Osteocyte (in vitro differentiated cells): ENCODE measurements around the gene GSG1L2. TPM values are rescaled to one million over a fixed set of nuclear protein-coding genes. Genes with fewer than 3 reads are reported as not detected.

ENCODE experiments used
- DNase-seq: peaks from one replicate; pipeline ENCODE4 v3.0.0; 2021; ENCODE audit warnings: mixed read lengths; ENCODE audit not compliant: unreplicated experiment; ENCODE audit errors: extremely low spot score
- H3K27ac Mint-ChIP-seq: one replicate; pipeline ENCODE4 v1.8.0; 2021; ENCODE audit warnings: mild to moderate bottlenecking, mixed read lengths; ENCODE audit not compliant: unreplicated experiment
- H3K27me3 Mint-ChIP-seq: one replicate; pipeline ENCODE4 v1.8.0; 2021; ENCODE audit warnings: mixed read lengths; ENCODE audit not compliant: unreplicated experiment
- H3K36me3 Mint-ChIP-seq: one replicate; pipeline ENCODE4 v1.8.0; 2021; ENCODE audit warnings: mixed read lengths; ENCODE audit not compliant: unreplicated experiment
- H3K4me1 Mint-ChIP-seq: one replicate; pipeline ENCODE4 v1.8.0; 2021; ENCODE audit warnings: mixed read lengths; ENCODE audit not compliant: unreplicated experiment
- H3K4me3 Mint-ChIP-seq: one replicate; pipeline ENCODE4 v1.8.0; 2021; ENCODE audit warnings: mild to moderate bottlenecking, moderate library complexity, mixed read lengths; ENCODE audit not compliant: unreplicated experiment
- H3K9me3 Mint-ChIP-seq: one replicate; pipeline ENCODE4 v1.8.0; 2021; ENCODE audit warnings: mixed read lengths; ENCODE audit not compliant: unreplicated experiment
- total RNA-seq: library from RNA; stranded (reverse); gene quantifications from 2 replicates; pipeline ENCODE4 v1.2.1, GENCODE V29; 2021
- TF ChIP-seq, protein P1 (sequence below): fragments of 200-600 bp; sonication (generic); IDR thresholded peaks from 2 replicates; pipeline ENCODE4 v1.5.0; 2021; ENCODE audit warnings: antibody characterized with exemption, mild to moderate bottlenecking, moderate library complexity

Gene GSG1L2
- total RNA-seq, 1 donor from 2014 or later, result not detected

DNA sequence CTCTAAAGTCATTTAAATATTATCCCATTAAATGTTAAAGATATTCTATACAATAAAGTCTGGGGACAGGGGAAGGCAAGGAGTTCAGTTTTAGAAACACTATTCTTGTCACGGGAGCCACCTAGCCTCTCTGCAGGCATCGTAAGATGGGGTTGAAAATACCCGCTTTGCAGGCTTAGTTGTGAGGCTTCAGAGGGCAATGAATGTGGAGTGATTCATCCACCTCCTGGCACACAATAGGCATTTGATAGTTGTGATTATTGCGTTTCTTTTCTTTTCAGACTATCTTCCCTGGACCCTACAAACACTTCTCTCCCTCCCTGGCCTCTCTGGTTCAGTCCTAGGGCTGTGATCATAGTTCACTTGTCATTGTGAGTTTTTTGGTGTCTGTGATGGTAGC, 23.4 kb upstream of the GSG1L2 start:
- no peaks in the 10 kb centered on the region for H3K27me3 Mint-ChIP-seq
- no peak overlapping the region for H3K4me3 Mint-ChIP-seq
- no peaks in the 10 kb centered on the region for H3K36me3 Mint-ChIP-seq
- peaks cover 40% of the 10 kb centered on the region for H3K4me1 Mint-ChIP-seq
- DNase-seq, result no peak
- H3K9me3 Mint-ChIP-seq, result no peaks in the 10 kb centered on the region
- no peak overlapping the region for H3K27ac Mint-ChIP-seq
- TF ChIP-seq, protein P1, sequence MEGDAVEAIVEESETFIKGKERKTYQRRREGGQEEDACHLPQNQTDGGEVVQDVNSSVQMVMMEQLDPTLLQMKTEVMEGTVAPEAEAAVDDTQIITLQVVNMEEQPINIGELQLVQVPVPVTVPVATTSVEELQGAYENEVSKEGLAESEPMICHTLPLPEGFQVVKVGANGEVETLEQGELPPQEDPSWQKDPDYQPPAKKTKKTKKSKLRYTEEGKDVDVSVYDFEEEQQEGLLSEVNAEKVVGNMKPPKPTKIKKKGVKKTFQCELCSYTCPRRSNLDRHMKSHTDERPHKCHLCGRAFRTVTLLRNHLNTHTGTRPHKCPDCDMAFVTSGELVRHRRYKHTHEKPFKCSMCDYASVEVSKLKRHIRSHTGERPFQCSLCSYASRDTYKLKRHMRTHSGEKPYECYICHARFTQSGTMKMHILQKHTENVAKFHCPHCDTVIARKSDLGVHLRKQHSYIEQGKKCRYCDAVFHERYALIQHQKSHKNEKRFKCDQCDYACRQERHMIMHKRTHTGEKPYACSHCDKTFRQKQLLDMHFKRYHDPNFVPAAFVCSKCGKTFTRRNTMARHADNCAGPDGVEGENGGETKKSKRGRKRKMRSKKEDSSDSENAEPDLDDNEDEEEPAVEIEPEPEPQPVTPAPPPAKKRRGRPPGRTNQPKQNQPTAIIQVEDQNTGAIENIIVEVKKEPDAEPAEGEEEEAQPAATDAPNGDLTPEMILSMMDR, result no peak

DNA sequence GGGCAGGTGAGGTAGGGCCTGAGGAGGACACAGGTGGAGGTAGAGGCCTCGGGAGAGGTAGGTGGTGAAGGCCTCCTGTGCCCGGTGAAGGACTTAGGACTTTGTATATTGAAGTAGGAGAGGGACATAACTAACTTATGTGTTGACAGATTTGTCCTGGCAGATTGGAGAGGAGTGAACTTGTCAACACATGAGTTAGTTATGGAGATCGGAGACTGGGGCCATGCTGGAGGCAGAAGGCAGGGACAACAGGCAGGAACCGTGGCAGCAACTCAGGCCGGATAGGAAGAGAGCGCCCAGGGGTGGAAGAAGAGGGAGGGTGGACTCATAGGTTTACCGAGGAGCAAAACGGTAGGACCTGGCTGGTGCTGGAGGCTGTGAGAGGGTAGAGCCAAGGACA, 22.3 kb upstream of the GSG1L2 start:
- no peaks in the 10 kb centered on the region for H3K27me3 Mint-ChIP-seq

DNA sequence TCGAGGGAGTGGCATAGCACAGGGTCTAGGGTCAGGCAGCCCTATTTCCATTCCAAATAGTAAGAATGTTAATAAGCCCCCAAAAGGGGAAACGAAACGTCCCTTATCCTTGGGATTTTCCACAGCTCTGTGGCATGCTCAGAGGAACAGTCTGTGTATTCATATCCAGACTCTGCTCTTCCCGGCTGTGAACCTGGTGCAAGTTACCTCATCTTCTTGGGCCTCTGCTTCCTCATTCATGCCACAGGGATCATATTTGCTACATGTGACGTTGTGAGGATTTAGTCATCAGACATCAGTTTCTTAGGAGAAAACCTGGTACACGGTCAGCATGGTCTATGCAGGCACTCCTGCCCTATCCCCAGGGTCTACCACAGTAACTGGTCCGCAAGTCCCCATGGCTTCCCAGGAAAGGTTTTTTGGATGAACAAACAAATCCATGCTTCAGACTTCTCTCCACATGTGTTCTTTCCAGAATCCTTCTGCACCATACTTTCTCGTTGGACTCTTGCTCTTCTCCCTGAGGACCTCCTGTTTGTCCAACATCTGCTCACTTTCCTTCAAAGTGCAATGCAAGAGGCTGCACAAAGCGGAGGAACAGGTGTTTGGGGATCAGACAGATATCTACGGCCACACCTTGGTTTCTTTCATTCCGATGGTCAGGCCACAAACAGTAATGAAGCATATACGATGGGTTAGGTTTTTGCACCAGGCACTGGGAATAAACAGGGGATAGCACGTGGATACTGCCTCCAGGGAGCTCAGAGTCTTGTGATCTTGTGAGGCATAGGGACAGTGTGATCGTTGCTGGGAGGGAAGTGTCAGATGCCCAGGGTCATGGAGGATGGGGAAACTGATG, 21.5 kb upstream of the GSG1L2 start:
- no peaks in the 10 kb centered on the region for H3K9me3 Mint-ChIP-seq
- H3K36me3 Mint-ChIP-seq, result no peaks in the 10 kb centered on the region
- H3K27ac Mint-ChIP-seq, result peak overlapping the region; percentile 85
- TF ChIP-seq, protein P1, result no peak
- H3K27me3 Mint-ChIP-seq, result no peaks in the 10 kb centered on the region
- no peak overlapping the region for H3K4me3 Mint-ChIP-seq
- H3K4me1 Mint-ChIP-seq, result peaks cover 55% of the 10 kb centered on the region
- DNase-seq, result no peak

More for the DNA sequence above, 22.3 kb upstream of the GSG1L2 start:
- no peak for DNase-seq
- H3K4me1 Mint-ChIP-seq, result peaks cover 48% of the 10 kb centered on the region
- H3K4me3 Mint-ChIP-seq, result no peak overlapping the region
- H3K27ac Mint-ChIP-seq, result peak overlapping the region; percentile 43
- TF ChIP-seq, protein P1, result no peak
- no peaks in the 10 kb centered on the region for H3K36me3 Mint-ChIP-seq
- H3K9me3 Mint-ChIP-seq, result no peaks in the 10 kb centered on the region

DNA sequence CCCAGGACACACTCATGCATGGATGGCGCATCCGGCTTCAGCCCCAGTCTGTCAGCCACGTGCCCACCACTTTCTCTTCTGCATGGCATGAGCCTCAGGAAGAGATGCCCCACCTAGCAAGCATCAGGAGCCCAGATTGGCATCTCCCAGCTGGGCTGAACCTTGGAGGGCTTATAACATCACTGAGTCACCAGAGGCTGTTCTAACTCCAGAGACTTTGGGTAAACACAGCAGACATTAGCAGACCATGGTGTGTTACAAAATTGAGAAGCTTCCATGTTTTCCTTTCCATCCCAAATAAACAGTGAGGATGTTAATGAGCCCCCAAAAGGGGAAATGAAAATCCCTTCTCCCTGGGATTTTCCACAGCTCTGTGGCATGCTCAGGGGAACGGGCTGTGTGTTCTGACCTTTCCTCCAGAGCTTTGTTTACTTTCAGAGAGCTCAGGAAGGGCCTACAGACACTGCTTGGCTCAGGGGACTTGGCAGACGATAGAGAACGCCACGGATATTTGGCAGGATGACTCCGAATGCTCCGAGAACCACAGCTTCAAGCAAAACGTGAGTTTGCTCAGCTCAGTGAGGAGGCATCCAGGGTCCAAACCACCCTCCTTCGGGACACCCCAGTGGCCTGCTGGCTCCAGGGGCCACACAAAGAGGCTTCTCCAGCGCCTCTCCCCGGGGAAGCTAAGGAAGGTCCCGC, 20.3 kb upstream of the GSG1L2 start:
- H3K9me3 Mint-ChIP-seq, result no peaks in the 10 kb centered on the region
- H3K4me3 Mint-ChIP-seq, result peak overlapping the region; percentile 6
- H3K27ac Mint-ChIP-seq, result peak overlapping the region; percentile 85
- H3K36me3 Mint-ChIP-seq, result no peaks in the 10 kb centered on the region
- H3K27me3 Mint-ChIP-seq, result no peaks in the 10 kb centered on the region
- no peak for DNase-seq
- peaks cover 67% of the 10 kb centered on the region for H3K4me1 Mint-ChIP-seq
- TF ChIP-seq, protein P1, result no peak

DNA sequence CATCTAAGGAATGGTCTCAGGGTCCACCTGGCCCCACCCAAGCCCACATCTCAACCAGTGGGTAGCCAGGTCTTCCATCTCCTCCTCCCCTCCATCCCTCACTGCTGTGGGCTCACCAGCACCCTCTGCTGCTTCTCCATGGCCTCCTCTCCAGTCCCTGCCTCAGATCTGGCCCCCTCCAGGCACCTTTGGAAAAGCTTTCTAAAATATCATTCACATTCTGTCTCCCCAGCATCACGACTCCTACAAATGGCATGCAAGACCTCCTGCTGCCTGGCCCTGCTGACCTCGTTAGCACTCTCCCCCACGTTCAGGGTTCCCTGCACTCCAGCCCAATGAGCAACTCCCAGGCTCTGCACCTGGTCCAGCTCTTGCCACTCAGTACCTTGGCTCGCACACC, 17.6 kb upstream of the GSG1L2 start:
- no peak for DNase-seq
- Mint-ChIP-seq H3K36me3 (no peaks in the 10 kb centered on the region), H3K4me3 (no peak overlapping the region), H3K27me3 (no peaks in the 10 kb centered on the region), H3K9me3 (no peaks in the 10 kb centered on the region), H3K27ac (peak overlapping the region; percentile 74), H3K4me1 (peaks cover 82% of the 10 kb centered on the region)
- TF ChIP-seq, protein P1, result peak; percentile 32
